Measurements from ENCODE around the gene RABGAP1L.
A peak's percentile ranks its signal among the peaks of the same experiment; 100 is the strongest.
"Not testable (repeated sequence)": the region's sequence is repeated elsewhere in the genome, so short reads cannot be mapped to it uniquely, and the experiment has no call there.

Gene RABGAP1L

GRCh38 chr1:174466607-174467006 is 307.3 kb downstream of the RABGAP1L start:
- DNase-seq = no peak

GRCh38 chr1:174469052-174469451 is 309.7 kb downstream of the RABGAP1L start:
- DNase-seq = no peak

- DNase-seq = no peak
These were observed 310.4 kb downstream of the RABGAP1L start for GRCh38 chr1:174469687-174470086.

GRCh38 chr1:174479281-174479680 is 320.0 kb downstream of the RABGAP1L start:
- DNase-seq = no peak

- peak; percentile 40 for DNase-seq
These were observed 321.0 kb downstream of the RABGAP1L start for GRCh38 chr1:174480324-174480723.

- no peak for DNase-seq
These were observed 332.3 kb downstream of the RABGAP1L start for GRCh38 chr1:174491606-174492005.

GRCh38 chr1:174497478-174497877 is 338.2 kb downstream of the RABGAP1L start:
- peak; percentile 6 for DNase-seq

- DNase-seq = not testable (repeated sequence)
These were observed 357.4 kb downstream of the RABGAP1L start for GRCh38 chr1:174516755-174517154.

- DNase-seq = peak; percentile 91
These were observed 360.5 kb downstream of the RABGAP1L start for GRCh38 chr1:174519844-174520243.

- DNase-seq = no peak
These were observed 372.4 kb downstream of the RABGAP1L start for GRCh38 chr1:174531751-174532150.

GRCh38 chr1:174534789-174535188 is 375.5 kb downstream of the RABGAP1L start:
- no peak for DNase-seq

- DNase-seq = peak; percentile 8
These were observed 375.9 kb downstream of the RABGAP1L start for GRCh38 chr1:174535207-174535606.

- DNase-seq = not testable (repeated sequence)
These were observed 384.1 kb downstream of the RABGAP1L start for GRCh38 chr1:174543421-174543820.

- DNase-seq = no peak
These were observed 391.0 kb downstream of the RABGAP1L start for GRCh38 chr1:174550296-174550695.

- no peak for DNase-seq
These were observed 397.1 kb downstream of the RABGAP1L start for GRCh38 chr1:174556392-174556791.

GRCh38 chr1:174568551-174568950 is 409.2 kb downstream of the RABGAP1L start:
- DNase-seq = no peak

- DNase-seq = no peak
These were observed 409.9 kb downstream of the RABGAP1L start for GRCh38 chr1:174569240-174569639.

GRCh38 chr1:174572771-174573170 is 413.5 kb downstream of the RABGAP1L start:
- no peak for DNase-seq

- peak; percentile 11 for DNase-seq
These were observed 416.8 kb downstream of the RABGAP1L start for GRCh38 chr1:174576120-174576519.

GRCh38 chr1:174577681-174578080 is 418.4 kb downstream of the RABGAP1L start:
- no peak for DNase-seq

GRCh38 chr1:174580801-174581200 is 421.5 kb downstream of the RABGAP1L start:
- DNase-seq = no peak

- no peak for DNase-seq
These were observed 424.0 kb downstream of the RABGAP1L start for GRCh38 chr1:174583316-174583715.

GRCh38 chr1:174584071-174584470 is 424.8 kb downstream of the RABGAP1L start:
- DNase-seq = no peak

- DNase-seq = not testable (repeated sequence)
These were observed 429.3 kb downstream of the RABGAP1L start for GRCh38 chr1:174588618-174589017.

GRCh38 chr1:174605198-174605597 is 445.9 kb downstream of the RABGAP1L start:
- DNase-seq = peak; percentile 8

GRCh38 chr1:174606471-174606870 is 447.2 kb downstream of the RABGAP1L start:
- DNase-seq = no peak

Measured in NCI-H69 (cell line).